Measurements from ENCODE around the gene LIX1. TPM values are rescaled to one million over a fixed set of nuclear protein-coding genes. Genes with fewer than 3 reads are reported as not detected.

LIX1 gene
- total RNA-seq, 2 donors from 2014 or later: 0.26 TPM; not detected in 1

GRCh38 chr5:97112230-97112629, 30.2 kb downstream of the LIX1 start:
- TF ChIP-seq POLR2A (IDR thresholded peaks at IDR 0.05) (no peak), CTCF (IDR thresholded peaks at IDR 0.05) (no peak)

GRCh38 chr5:97111616-97112015, 30.8 kb downstream of the LIX1 start:
- DNase-seq: no peak
- no peaks in the 10 kb centered on the region for H3K27me3 ChIP-seq
- H3K4me3 ChIP-seq: no peak overlapping the region
- no peak for TF ChIP-seq POLR2A (IDR thresholded peaks at IDR 0.05)
- no peak for TF ChIP-seq CTCF (IDR thresholded peaks at IDR 0.05)
- H3K4me1 ChIP-seq: no peaks in the 10 kb centered on the region
- H3K9me3 ChIP-seq: no peaks in the 10 kb centered on the region
- no peak for ATAC-seq
- 38 to 50% methylated on average over 4 of the region's 4 CpGs for WGBS, 2 donors
- no peak overlapping the region for H3K27ac ChIP-seq
- intact Hi-C loops (cut with DNase I): no loop called here
- no peaks in the 10 kb centered on the region for H3K36me3 ChIP-seq (replicated peaks in 1 of 2; ENCODE audit: insufficient read depth in 1 of 2, low read depth in 2 of 2)

More at GRCh38 chr5:97112230-97112629, 30.2 kb downstream of the LIX1 start:
- Histone ChIP-seq H3K36me3 (replicated peaks in 1 of 2; ENCODE audit: insufficient read depth in 1 of 2, low read depth in 2 of 2) (no peaks in the 10 kb centered on the region), H3K9me3 (no peaks in the 10 kb centered on the region), H3K4me1 (no peaks in the 10 kb centered on the region), H3K27ac (no peak overlapping the region), H3K27me3 (no peaks in the 10 kb centered on the region), H3K4me3 (no peak overlapping the region)
- ATAC-seq: no peak
- WGBS, 2 donors: 77% methylated on average over 6 of the region's 6 CpGs
- no peak for DNase-seq
- intact Hi-C loops (cut with DNase I): no loop called here

- Histone ChIP-seq H3K36me3 (replicated peaks in 1 of 2; ENCODE audit: insufficient read depth in 1 of 2, low read depth in 2 of 2) (no peaks in the 10 kb centered on the region), H3K4me3 (no peak overlapping the region), H3K4me1 (no peaks in the 10 kb centered on the region), H3K27me3 (no peaks in the 10 kb centered on the region), H3K9me3 (no peaks in the 10 kb centered on the region), H3K27ac (no peak overlapping the region)
- DNase-seq: no peak
- no peak for ATAC-seq
- TF ChIP-seq CTCF (IDR thresholded peaks at IDR 0.05): no peak
- WGBS, 2 donors: 84 to 88% methylated on average over 5 of the region's 5 CpGs
- intact Hi-C loops (cut with DNase I): no loop called here
Observed at GRCh38 chr5:97111004-97111403, 31.4 kb downstream of the LIX1 start.

GRCh38 chr5:97107318-97107717, 35.1 kb downstream of the LIX1 start:
- Histone ChIP-seq H3K4me1 (no peaks in the 10 kb centered on the region), H3K4me3 (no peak overlapping the region), H3K36me3 (replicated peaks in 1 of 2; ENCODE audit: insufficient read depth in 1 of 2, low read depth in 2 of 2) (no peaks in the 10 kb centered on the region), H3K27ac (no peak overlapping the region), H3K27me3 (no peaks in the 10 kb centered on the region), H3K9me3 (no peaks in the 10 kb centered on the region)
- 90% methylated on average over 7 of the region's 7 CpGs for WGBS, 2 donors
- TF ChIP-seq CTCF (IDR thresholded peaks at IDR 0.05): no peak
- TF ChIP-seq POLR2A (IDR thresholded peaks at IDR 0.05): no peak
- DNase-seq (no peak), ATAC-seq (no peak)
- intact Hi-C loops (cut with DNase I): no loop called here

GRCh38 chr5:97106216-97106581, 36.2 kb downstream of the LIX1 start:
- DNase-seq: no peak
- no peak for TF ChIP-seq CTCF (IDR thresholded peaks at IDR 0.05)
- TF ChIP-seq POLR2A (IDR thresholded peaks at IDR 0.05): no peak
- Histone ChIP-seq H3K4me3 (no peak overlapping the region), H3K27ac (no peak overlapping the region), H3K9me3 (no peaks in the 10 kb centered on the region), H3K27me3 (no peaks in the 10 kb centered on the region), H3K36me3 (replicated peaks in 1 of 2; ENCODE audit: insufficient read depth in 1 of 2, low read depth in 2 of 2) (no peaks in the 10 kb centered on the region), H3K4me1 (no peaks in the 10 kb centered on the region)
- intact Hi-C loops (cut with DNase I): no loop called here
- no peak for ATAC-seq
- WGBS, 2 donors: 33 to 38% methylated on average over 2 of the region's 2 CpGs
